Natural killer cell treated with Interleukin-12 subunit alpha and Interleukin-12 subunit beta and Interleukin-15 and Interleukin-18, amount 100 ng/mL, for 72 hours (primary cell): ENCODE results near the gene POU3F1. TPM values are rescaled to one million over a fixed set of nuclear protein-coding genes. Genes with fewer than 3 reads are reported as not detected.
A peak's percentile ranks its signal among the peaks of the same experiment; 100 is the strongest.
"Not testable (repeated sequence)": the region's sequence is repeated elsewhere in the genome, so short reads cannot be mapped to it uniquely, and the experiment has no call there.

Source experiments
- ATAC-seq, 2 donors: fragments of 150-1000 bp; cut with Tn5 transposase in 1 of 2; sonication (Bioruptor Pico), chemical (Tn5 transposase) in 1 of 2; 2 replicates each; pipeline ENCODE4 v1.10.0; 2021
- DNase-seq: peaks from one replicate; pipeline ENCODE4 v3.0.0; 2022; ENCODE audit warnings: low spot score
- H3K27ac Mint-ChIP-seq, 2 donors: 1 replicate in 1 of 2; 2 replicates in 1 of 2; pipeline ENCODE4 v1.8.0; 2022; ENCODE audit warnings: mixed read lengths in 2 of 2, mild to moderate bottlenecking in 1 of 2, moderate library complexity in 1 of 2
- H3K27me3 Mint-ChIP-seq, 2 donors: 1 replicate in 1 of 2; 2 replicates in 1 of 2; pipeline ENCODE4 v1.8.0; 2022; ENCODE audit warnings: mixed read lengths in 2 of 2
- H3K36me3 Mint-ChIP-seq: one replicate; pipeline ENCODE4 v1.8.0; 2022; ENCODE audit warnings: mixed read lengths
- H3K4me1 Mint-ChIP-seq, 2 donors: 1 replicate in 1 of 2; 2 replicates in 1 of 2; pipeline ENCODE4 v1.8.0; 2022; ENCODE audit warnings: low read depth in 2 of 2, mixed read lengths in 2 of 2, mild to moderate bottlenecking in 1 of 2
- H3K4me3 Mint-ChIP-seq: one replicate; pipeline ENCODE4 v1.8.0; 2022; ENCODE audit warnings: mixed read lengths
- H3K9me3 Mint-ChIP-seq: 2 replicates; pipeline ENCODE4 v1.8.0; 2022; ENCODE audit warnings: mixed read lengths
- total RNA-seq, 2 donors: library from RNA; stranded (reverse); gene quantifications; one replicate each; pipeline ENCODE4 v1.2.3, GENCODE V29; 2022

Gene POU3F1
- total RNA-seq, 2 donors from 2014 or later = 0.50 to 0.93 TPM

DNA sequence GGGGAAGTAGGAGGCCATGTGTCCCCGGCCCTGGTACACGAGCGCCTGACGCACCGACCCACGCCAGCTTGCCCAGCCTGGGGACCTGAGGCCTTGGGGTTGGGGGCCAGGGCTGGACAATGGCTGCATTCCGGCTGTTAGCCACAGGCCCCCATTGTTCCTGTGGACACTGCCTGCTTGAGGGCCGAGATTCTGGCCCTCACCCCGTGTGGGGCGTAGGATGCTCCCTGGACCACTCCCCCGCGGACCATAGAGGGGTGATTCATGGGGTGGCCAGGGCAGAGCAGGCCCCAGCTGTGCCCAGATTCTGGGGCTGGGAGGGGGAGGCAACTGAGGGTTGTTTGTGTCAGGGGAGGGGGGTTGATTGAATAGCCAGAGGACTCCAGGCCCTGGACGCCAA is 11.7 kb downstream of the POU3F1 start:
- H3K27me3 Mint-ChIP-seq = peaks cover 5 to 6% of the 10 kb centered on the region in 2 donors
- H3K9me3 Mint-ChIP-seq = no peaks in the 10 kb centered on the region
- ATAC-seq = no peak
- peaks cover 12 to 14% of the 10 kb centered on the region in 2 donors for H3K4me1 Mint-ChIP-seq
- H3K4me3 Mint-ChIP-seq = no peak overlapping the region
- H3K36me3 Mint-ChIP-seq = no peaks in the 10 kb centered on the region
- DNase-seq = no peak
- no peak overlapping the region for H3K27ac Mint-ChIP-seq

GRCh38 chr1:38032992-38033391 is 13.6 kb downstream of the POU3F1 start:
- not testable (repeated sequence) for ATAC-seq, H3K36me3 Mint-ChIP-seq, H3K27me3 Mint-ChIP-seq, H3K27ac Mint-ChIP-seq, H3K4me3 Mint-ChIP-seq, DNase-seq, H3K9me3 Mint-ChIP-seq
- peaks cover 29 to 33% of the 10 kb centered on the region in 2 donors for H3K4me1 Mint-ChIP-seq

DNA sequence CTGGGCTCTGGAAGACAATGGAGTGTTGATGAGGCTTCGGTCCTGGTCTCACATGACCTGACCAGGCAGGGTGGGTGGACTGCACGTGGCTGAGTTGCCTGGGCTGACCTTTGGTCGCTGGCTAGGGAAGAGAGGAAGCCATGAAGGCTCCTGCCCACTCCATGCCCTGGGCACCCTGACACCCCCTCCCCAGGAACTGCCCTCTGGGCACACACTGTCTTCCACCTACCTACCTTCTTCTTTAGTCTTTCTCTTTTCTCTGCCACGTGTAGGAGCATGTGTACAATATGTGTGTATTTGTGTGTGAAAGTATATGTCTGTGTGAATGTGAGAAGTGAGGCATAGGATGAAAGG is 15.1 kb downstream of the POU3F1 start:
- ATAC-seq (no peak), DNase-seq (no peak)
- Mint-ChIP-seq H3K27me3 (no peaks in the 10 kb centered on the region), H3K27ac (peak overlapping the region in 1 of 2 donors; percentile 94), H3K4me1 (peaks cover 43 to 45% of the 10 kb centered on the region in 2 donors), H3K9me3 (no peaks in the 10 kb centered on the region), H3K4me3 (peak overlapping the region; percentile 2), H3K36me3 (no peaks in the 10 kb centered on the region)

GRCh38 chr1:38030596-38031512 is 15.7 kb downstream of the POU3F1 start:
- Mint-ChIP-seq H3K27me3 (no peaks in the 10 kb centered on the region), H3K9me3 (no peaks in the 10 kb centered on the region), H3K36me3 (no peaks in the 10 kb centered on the region), H3K4me3 (peak overlapping the region; percentile 77), H3K27ac (peak overlapping the region; percentile 74 to 94), H3K4me1 (peaks cover 44 to 45% of the 10 kb centered on the region in 2 donors)
- no peak for DNase-seq
- no peak for ATAC-seq

DNA sequence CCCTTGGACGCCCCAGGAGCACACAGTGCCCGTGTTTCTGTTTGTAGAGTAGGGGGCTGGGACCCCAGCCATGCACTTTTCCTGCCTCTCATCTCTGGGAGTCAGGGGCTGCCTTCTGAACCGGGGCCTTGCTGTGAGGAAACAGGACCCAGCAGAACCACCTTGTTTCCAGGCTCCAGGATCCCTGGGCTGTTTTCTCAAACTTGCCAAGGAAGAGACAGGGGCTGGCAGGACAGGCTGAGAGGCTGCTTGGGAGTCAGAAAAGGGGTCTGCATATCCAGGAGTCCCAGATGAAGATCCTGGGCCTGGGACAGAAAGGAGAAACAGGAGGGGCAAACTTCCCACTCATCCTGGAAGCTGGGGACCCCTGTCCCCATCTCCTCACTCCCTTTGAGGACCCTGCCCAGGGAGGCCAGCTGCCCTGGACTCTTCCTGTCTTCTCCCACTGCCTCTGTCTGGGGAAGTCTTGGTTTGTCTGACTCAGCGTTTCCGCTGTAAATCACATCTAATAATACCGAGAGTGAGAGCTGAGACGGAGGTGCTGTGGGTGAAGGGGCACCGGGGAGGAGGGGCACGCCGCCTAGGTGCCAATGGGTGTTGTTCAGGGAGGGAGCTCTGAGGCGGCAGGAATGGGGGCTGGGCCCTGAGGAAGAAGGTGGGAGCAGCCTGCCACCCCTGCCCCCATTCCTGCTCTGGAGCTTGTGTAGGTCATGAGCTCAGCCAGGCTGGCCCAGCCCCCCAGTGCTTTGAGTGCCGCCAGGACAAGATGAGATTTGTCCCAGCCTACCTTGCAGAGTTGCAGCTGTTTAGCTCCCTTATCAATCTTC is 16.7 kb downstream of the POU3F1 start:
- H3K4me3 Mint-ChIP-seq = peak overlapping the region; percentile 77
- peak overlapping the region; percentile 74 to 94 for H3K27ac Mint-ChIP-seq
- DNase-seq (peak; percentile 88), ATAC-seq (peak; percentile 85 to 87)
- H3K36me3 Mint-ChIP-seq = peaks cover 8% of the 10 kb centered on the region
- no peaks in the 10 kb centered on the region for H3K27me3 Mint-ChIP-seq
- H3K4me1 Mint-ChIP-seq = peaks cover 45 to 48% of the 10 kb centered on the region in 2 donors
- no peaks in the 10 kb centered on the region for H3K9me3 Mint-ChIP-seq

DNA sequence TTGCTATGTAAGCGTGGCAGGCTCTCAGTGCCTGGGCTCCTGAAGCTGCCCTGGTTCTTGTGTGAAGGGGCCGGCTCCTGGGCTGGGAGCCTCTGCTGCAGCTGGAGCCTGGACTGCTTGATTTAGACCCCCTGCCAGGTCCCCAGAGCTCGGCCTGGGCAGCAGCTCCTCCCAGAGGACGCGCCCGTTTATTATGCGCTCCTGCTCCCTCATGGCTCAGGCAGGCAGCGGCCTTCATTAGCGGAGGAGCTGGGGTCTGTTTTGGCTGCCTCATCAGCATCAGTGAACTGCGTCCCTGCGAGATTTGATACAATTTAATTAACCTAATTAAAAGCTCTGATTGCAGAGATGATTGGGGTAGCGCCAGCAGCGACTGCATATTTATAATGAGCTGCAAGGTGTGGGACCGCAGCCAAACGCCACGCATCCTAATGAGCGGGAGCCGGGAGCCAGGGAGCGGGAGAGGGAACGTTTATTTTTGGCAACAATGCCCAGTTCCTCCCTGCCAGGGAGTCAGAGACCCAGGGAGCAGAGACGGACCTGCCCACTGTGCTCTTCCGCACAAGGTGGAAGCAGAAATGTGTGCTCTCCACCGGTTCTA is 17.4 kb downstream of the POU3F1 start:
- Mint-ChIP-seq H3K36me3 (peaks cover 12% of the 10 kb centered on the region), H3K27ac (peak overlapping the region; percentile 74 to 94), H3K4me1 (peaks cover 45 to 50% of the 10 kb centered on the region in 2 donors), H3K9me3 (no peaks in the 10 kb centered on the region), H3K4me3 (peak overlapping the region; percentile 77), H3K27me3 (no peaks in the 10 kb centered on the region)
- DNase-seq = no peak
- no peak for ATAC-seq

DNA sequence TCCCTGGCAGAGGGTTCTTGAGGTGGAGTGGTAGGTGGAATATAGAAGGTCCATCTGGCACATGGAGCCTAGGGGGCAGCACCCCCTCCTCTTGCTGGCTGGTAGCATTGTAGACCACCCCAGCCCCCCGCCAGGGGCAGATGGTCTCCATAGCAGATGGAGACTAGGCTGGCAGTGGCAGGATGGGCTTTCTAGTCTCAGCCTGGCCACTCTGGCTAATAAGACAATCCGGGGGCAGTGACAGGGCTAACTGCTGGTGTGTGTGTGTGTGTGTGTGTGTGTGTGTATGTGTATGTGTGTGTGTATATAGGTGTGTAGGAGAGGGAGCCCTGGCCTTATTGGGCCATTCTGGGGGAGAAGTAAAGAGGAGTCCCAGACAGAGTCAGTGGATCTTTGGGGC is 17.9 kb downstream of the POU3F1 start:
- Mint-ChIP-seq H3K9me3 (no peaks in the 10 kb centered on the region), H3K4me3 (peak overlapping the region; percentile 74), H3K27ac (peak overlapping the region; percentile 74 to 94), H3K27me3 (no peaks in the 10 kb centered on the region), H3K36me3 (peaks cover 12% of the 10 kb centered on the region), H3K4me1 (peaks cover 45 to 50% of the 10 kb centered on the region in 2 donors)
- ATAC-seq (no peak), DNase-seq (no peak)

- DNase-seq (peak; percentile 75), ATAC-seq (peak; percentile 79 to 80)
- Mint-ChIP-seq H3K27me3 (no peaks in the 10 kb centered on the region), H3K27ac (peak overlapping the region; percentile 74 to 94), H3K36me3 (peaks cover 12% of the 10 kb centered on the region), H3K4me1 (peaks cover 45 to 50% of the 10 kb centered on the region in 2 donors), H3K4me3 (peak overlapping the region; percentile 74), H3K9me3 (no peaks in the 10 kb centered on the region)
Observed at GRCh38 chr1:38028105-38028591, 18.4 kb downstream of the POU3F1 start.

- Mint-ChIP-seq H3K36me3 (peaks cover 18% of the 10 kb centered on the region), H3K4me1 (peaks cover 45 to 50% of the 10 kb centered on the region in 2 donors), H3K27ac (peak overlapping the region; percentile 74 to 94), H3K9me3 (no peaks in the 10 kb centered on the region), H3K4me3 (peak overlapping the region; percentile 74), H3K27me3 (no peaks in the 10 kb centered on the region)
- ATAC-seq = no peak
- DNase-seq = no peak
Observed at GRCh38 chr1:38027201-38028104, 19.1 kb downstream of the POU3F1 start.

GRCh38 chr1:38026592-38027200 is 19.9 kb downstream of the POU3F1 start:
- peak overlapping the region in 1 of 2 donors; percentile 43 for H3K27ac Mint-ChIP-seq
- peaks cover 20% of the 10 kb centered on the region for H3K36me3 Mint-ChIP-seq
- no peaks in the 10 kb centered on the region for H3K27me3 Mint-ChIP-seq
- H3K4me1 Mint-ChIP-seq = peaks cover 43 to 49% of the 10 kb centered on the region in 2 donors
- no peak overlapping the region for H3K4me3 Mint-ChIP-seq
- ATAC-seq (no peak), DNase-seq (no peak)
- no peaks in the 10 kb centered on the region for H3K9me3 Mint-ChIP-seq

GRCh38 chr1:38025664-38026063 is 20.9 kb downstream of the POU3F1 start:
- no peak for ATAC-seq
- Mint-ChIP-seq H3K27me3 (no peaks in the 10 kb centered on the region), H3K4me3 (no peak overlapping the region), H3K27ac (peak overlapping the region in 1 of 2 donors; percentile 39), H3K4me1 (peaks cover 39 to 45% of the 10 kb centered on the region in 2 donors), H3K9me3 (no peaks in the 10 kb centered on the region), H3K36me3 (peaks cover 20% of the 10 kb centered on the region)
- no peak for DNase-seq

GRCh38 chr1:38025233-38025632 is 21.4 kb downstream of the POU3F1 start:
- Mint-ChIP-seq H3K9me3 (no peaks in the 10 kb centered on the region), H3K4me1 (peaks cover 34 to 41% of the 10 kb centered on the region in 2 donors), H3K27me3 (no peaks in the 10 kb centered on the region), H3K36me3 (peaks cover 20% of the 10 kb centered on the region), H3K27ac (peak overlapping the region in 1 of 2 donors; percentile 39), H3K4me3 (no peak overlapping the region)
- no peak for DNase-seq
- ATAC-seq = no peak
